Gastroesophageal sphincter (tissue), 3 donors: ENCODE measurements around the gene ATP1B4.

ENCODE experiments used
- POLR2AphosphoS5 ChIP-seq: sonication (generic); formaldehyde crosslinking; IDR thresholded peaks from one replicate; pipeline ENCODE4 v1.6.1; 2017; ENCODE audit warnings: antibody characterized with exemption
- TF ChIP-seq, protein P1 (sequence below), 4 experiments: fragments of 200-600 bp in 2 of 4; fragments of 450-650 bp in 2 of 4; sonication (generic) in 1 of 4; IDR thresholded peaks; one replicate each; pipeline ENCODE4 v1.5.1; 2017 to 2019; ENCODE audit warnings: antibody characterized with exemption in 4 of 4, mild to moderate bottlenecking in 2 of 4, moderate library complexity in 2 of 4

DNA sequence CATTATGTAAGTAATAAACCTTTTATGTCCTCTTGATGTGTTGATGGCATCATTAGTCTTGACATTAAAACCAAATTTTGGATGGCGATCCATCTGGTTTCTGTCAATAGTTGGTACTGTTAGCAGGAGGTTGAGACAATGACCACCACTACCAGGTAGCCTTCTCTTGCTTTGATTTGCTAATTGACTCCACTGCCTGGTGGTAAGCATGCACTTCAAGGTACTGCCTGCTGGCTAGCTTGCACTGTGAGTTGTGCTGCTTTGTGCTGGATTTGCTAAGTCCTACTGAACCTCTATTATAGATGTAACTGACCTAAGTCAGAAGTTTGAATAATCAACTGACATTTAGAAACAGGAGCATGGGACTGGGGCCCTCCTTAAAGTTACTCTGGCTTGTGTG, 46.3 kb downstream of the ATP1B4 start:
- TF ChIP-seq, protein P1, sequence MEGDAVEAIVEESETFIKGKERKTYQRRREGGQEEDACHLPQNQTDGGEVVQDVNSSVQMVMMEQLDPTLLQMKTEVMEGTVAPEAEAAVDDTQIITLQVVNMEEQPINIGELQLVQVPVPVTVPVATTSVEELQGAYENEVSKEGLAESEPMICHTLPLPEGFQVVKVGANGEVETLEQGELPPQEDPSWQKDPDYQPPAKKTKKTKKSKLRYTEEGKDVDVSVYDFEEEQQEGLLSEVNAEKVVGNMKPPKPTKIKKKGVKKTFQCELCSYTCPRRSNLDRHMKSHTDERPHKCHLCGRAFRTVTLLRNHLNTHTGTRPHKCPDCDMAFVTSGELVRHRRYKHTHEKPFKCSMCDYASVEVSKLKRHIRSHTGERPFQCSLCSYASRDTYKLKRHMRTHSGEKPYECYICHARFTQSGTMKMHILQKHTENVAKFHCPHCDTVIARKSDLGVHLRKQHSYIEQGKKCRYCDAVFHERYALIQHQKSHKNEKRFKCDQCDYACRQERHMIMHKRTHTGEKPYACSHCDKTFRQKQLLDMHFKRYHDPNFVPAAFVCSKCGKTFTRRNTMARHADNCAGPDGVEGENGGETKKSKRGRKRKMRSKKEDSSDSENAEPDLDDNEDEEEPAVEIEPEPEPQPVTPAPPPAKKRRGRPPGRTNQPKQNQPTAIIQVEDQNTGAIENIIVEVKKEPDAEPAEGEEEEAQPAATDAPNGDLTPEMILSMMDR (IDR thresholded peaks at IDR 0.05) = no peak
- no peak for TF ChIP-seq POLR2AphosphoS5
